Ascending aorta (tissue), 2 donors: Measurements from ENCODE around the gene LRRC32. TPM values are rescaled to one million over a fixed set of nuclear protein-coding genes. Genes with fewer than 3 reads are reported as not detected.
A peak's percentile ranks its signal among the peaks of the same experiment; 100 is the strongest.
"Not testable (repeated sequence)": the region's sequence is repeated elsewhere in the genome, so short reads cannot be mapped to it uniquely, and the experiment has no call there.

Source experiments
- DNase-seq, 2 donors: peaks; one replicate each; pipeline ENCODE4 v3.0.0-alpha.2; 2019; ENCODE audit warnings: low spot score in 2 of 2
- H3K27ac ChIP-seq, 2 donors: fragments of 200-600 bp; sonication (generic); one replicate each; pipeline ENCODE4 v1.5.1; 2016 to 2017; ENCODE audit warnings: mild to moderate bottlenecking in 1 of 2
- H3K27me3 ChIP-seq: fragments of 200-600 bp; sonication (generic); one replicate; pipeline ENCODE4 v1.5.1; 2017
- H3K36me3 ChIP-seq, 2 donors: fragments of 200-600 bp; sonication (generic); one replicate each; pipeline ENCODE4 v1.5.1; 2016
- H3K4me1 ChIP-seq, 2 donors: fragments of 200-600 bp; sonication (generic); one replicate each; pipeline ENCODE4 v1.5.1; 2016 to 2017; ENCODE audit warnings: mild to moderate bottlenecking in 1 of 2
- H3K4me3 ChIP-seq, 2 donors: fragments of 200-600 bp; sonication (generic); one replicate each; pipeline ENCODE4 v1.5.1; 2016 to 2017; ENCODE audit warnings: mild to moderate bottlenecking in 1 of 2
- H3K9me3 ChIP-seq, 2 donors: fragments of 200-600 bp; sonication (generic); one replicate each; pipeline ENCODE4 v1.5.1; 2016
- intact Hi-C: fragments of 100-400 bp; cut with DNase I; formaldehyde crosslinking; loops from one replicate; pipeline ENCODE4 v1.15.1; 2023
- total RNA-seq: library from RNA; depleted of rRNA; stranded (reverse); fragments of >200 nt; gene quantifications from one replicate; pipeline ENCODE4 v1.1.0, GENCODE V29; 2016
- TF ChIP-seq, protein P1 (sequence below), 3 experiments: fragments of 200-600 bp in 2 of 3; fragments of 450-650 bp in 1 of 3; sonication (generic) in 2 of 3; IDR thresholded peaks; one replicate each; pipeline ENCODE4 v1.5.1; 2016 to 2019; ENCODE audit warnings: antibody characterized with exemption in 3 of 3, mild to moderate bottlenecking in 1 of 3, moderate library complexity in 1 of 3

Gene LRRC32
- total RNA-seq, 1 donor from 2014 or later = 280 TPM

DNA sequence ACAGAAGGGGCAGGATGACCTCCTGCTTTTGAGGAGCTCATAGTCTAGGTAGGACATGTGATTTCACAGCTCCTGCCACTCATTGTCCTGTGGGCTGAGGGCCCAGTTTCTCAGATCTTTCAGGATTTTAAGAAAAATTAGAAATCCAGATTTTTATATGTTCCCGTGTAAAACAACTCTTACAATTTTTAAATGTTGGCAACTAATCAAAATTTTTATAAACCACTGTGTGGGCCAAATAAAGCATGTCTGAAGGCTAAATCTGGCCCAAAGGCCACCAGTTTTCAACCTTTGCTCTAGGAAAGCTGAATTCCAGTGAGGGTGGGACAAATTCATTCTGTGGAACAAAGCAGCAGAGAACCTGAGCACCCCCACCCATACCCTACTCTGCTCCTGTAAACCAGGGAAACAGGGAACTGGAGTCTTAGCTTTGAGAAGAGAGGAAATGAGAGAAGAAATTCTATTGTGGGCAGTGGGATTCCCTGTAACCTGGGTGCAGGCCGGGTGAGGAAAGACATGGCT is 20.6 kb downstream of the LRRC32 start:
- peaks cover 13 to 36% of the 10 kb centered on the region in 2 donors for H3K4me1 ChIP-seq
- no peak overlapping the region for H3K4me3 ChIP-seq
- H3K27ac ChIP-seq = peak overlapping the region; percentile 54 to 63
- DNase-seq = peak in 1 of 2 donors; percentile 22
- intact Hi-C loops = loop anchor here (5.0 kb wide), 1 partner anchor 73 kb away; no protein-coding TSS in a partner anchor
- no peaks in the 10 kb centered on the region for H3K27me3 ChIP-seq
- no peaks in the 10 kb centered on the region for H3K36me3 ChIP-seq
- peaks cover 0 to 8% of the 10 kb centered on the region in 2 donors for H3K9me3 ChIP-seq
- TF ChIP-seq, protein P1, sequence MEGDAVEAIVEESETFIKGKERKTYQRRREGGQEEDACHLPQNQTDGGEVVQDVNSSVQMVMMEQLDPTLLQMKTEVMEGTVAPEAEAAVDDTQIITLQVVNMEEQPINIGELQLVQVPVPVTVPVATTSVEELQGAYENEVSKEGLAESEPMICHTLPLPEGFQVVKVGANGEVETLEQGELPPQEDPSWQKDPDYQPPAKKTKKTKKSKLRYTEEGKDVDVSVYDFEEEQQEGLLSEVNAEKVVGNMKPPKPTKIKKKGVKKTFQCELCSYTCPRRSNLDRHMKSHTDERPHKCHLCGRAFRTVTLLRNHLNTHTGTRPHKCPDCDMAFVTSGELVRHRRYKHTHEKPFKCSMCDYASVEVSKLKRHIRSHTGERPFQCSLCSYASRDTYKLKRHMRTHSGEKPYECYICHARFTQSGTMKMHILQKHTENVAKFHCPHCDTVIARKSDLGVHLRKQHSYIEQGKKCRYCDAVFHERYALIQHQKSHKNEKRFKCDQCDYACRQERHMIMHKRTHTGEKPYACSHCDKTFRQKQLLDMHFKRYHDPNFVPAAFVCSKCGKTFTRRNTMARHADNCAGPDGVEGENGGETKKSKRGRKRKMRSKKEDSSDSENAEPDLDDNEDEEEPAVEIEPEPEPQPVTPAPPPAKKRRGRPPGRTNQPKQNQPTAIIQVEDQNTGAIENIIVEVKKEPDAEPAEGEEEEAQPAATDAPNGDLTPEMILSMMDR (IDR thresholded peaks at IDR 0.05) = no peak

- H3K27me3 ChIP-seq = no peaks in the 10 kb centered on the region
- TF ChIP-seq, protein P1 (IDR thresholded peaks at IDR 0.05) = no peak
- H3K4me1 ChIP-seq = peaks cover 6 to 30% of the 10 kb centered on the region in 2 donors
- H3K36me3 ChIP-seq = no peaks in the 10 kb centered on the region
- DNase-seq = no peak
- peaks cover 0 to 8% of the 10 kb centered on the region in 2 donors for H3K9me3 ChIP-seq
- no peak overlapping the region for H3K4me3 ChIP-seq
- intact Hi-C loops = no loop called here
- H3K27ac ChIP-seq = peak overlapping the region in 1 of 2 donors; percentile 63
These were observed 21.5 kb downstream of the LRRC32 start for GRCh38 chr11:76649011-76649410.

GRCh38 chr11:76648061-76648460 is 22.5 kb downstream of the LRRC32 start:
- TF ChIP-seq, protein P1 (IDR thresholded peaks at IDR 0.05) = no peak
- H3K4me3 ChIP-seq = no peak overlapping the region
- H3K27ac ChIP-seq = no peak overlapping the region
- DNase-seq = peak in 1 of 2 donors; percentile 34
- peaks cover 0 to 8% of the 10 kb centered on the region in 2 donors for H3K9me3 ChIP-seq
- H3K4me1 ChIP-seq = peaks cover 0 to 23% of the 10 kb centered on the region in 2 donors
- no peaks in the 10 kb centered on the region for H3K27me3 ChIP-seq
- intact Hi-C loops = no loop called here
- no peaks in the 10 kb centered on the region for H3K36me3 ChIP-seq

- H3K4me1 ChIP-seq = peaks cover 0 to 21% of the 10 kb centered on the region in 2 donors
- H3K4me3 ChIP-seq = no peak overlapping the region
- no peak for DNase-seq
- no peaks in the 10 kb centered on the region for H3K36me3 ChIP-seq
- no peak overlapping the region for H3K27ac ChIP-seq
- peaks cover 0 to 8% of the 10 kb centered on the region in 2 donors for H3K9me3 ChIP-seq
- intact Hi-C loops = no loop called here
- TF ChIP-seq, protein P1 (IDR thresholded peaks at IDR 0.05) = no peak
- no peaks in the 10 kb centered on the region for H3K27me3 ChIP-seq
These were observed 23.5 kb downstream of the LRRC32 start for GRCh38 chr11:76646882-76647534.

GRCh38 chr11:76644591-76644990 is 26.0 kb downstream of the LRRC32 start:
- Histone ChIP-seq H3K4me1 (peaks cover 0 to 6% of the 10 kb centered on the region in 2 donors), H3K27me3 (no peaks in the 10 kb centered on the region), H3K4me3 (no peak overlapping the region), H3K36me3 (no peaks in the 10 kb centered on the region), H3K27ac (no peak overlapping the region), H3K9me3 (peaks cover 0 to 8% of the 10 kb centered on the region in 2 donors)
- DNase-seq = peak in 1 of 2 donors; percentile 27
- intact Hi-C loops = no loop called here
- TF ChIP-seq, protein P1 (IDR thresholded peaks at IDR 0.05) = no peak

DNA sequence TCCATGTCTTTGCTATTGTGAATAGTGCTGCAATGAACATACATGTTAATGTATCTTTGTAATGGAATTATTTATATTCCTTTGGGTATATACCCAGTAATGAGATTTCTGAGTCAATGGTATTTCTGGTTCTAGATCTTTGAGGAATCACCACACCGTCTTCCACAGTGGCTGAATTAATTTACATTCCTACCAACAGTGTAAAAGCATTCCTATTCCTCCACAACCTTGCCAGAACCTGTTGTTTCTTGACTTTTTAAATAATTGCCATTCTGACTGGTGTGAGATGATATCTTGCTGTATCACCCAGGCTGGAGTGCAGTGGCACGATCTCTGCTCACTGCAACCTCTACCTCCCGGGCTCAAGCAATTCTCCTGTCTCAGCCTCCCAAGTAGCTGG is 26.8 kb downstream of the LRRC32 start:
- H3K27ac ChIP-seq, H3K4me1 ChIP-seq, intact Hi-C loops, H3K36me3 ChIP-seq, H3K27me3 ChIP-seq, H3K4me3 ChIP-seq, H3K9me3 ChIP-seq: not testable (repeated sequence)
- DNase-seq = peak in 1 of 2 donors; percentile 22
